Daoy (cell line): ENCODE data around the gene TMEM138. TPM values are rescaled to one million over a fixed set of nuclear protein-coding genes. Genes with fewer than 3 reads are reported as not detected.

Experiments
- DNase-seq: peaks from one replicate; pipeline ENCODE4 v3.0.0-alpha.2; 2015; ENCODE audit warnings: low read depth
- total RNA-seq: library from RNA; depleted of rRNA; stranded (reverse); fragments of >200 nt; shearing (Covaris generic); gene quantifications from 2 replicates; pipeline ENCODE4 v1.2.3, GENCODE V29; 2014

TMEM138 gene
- total RNA-seq, 1 experiment from 2014 or later: 49.4 TPM

DNA sequence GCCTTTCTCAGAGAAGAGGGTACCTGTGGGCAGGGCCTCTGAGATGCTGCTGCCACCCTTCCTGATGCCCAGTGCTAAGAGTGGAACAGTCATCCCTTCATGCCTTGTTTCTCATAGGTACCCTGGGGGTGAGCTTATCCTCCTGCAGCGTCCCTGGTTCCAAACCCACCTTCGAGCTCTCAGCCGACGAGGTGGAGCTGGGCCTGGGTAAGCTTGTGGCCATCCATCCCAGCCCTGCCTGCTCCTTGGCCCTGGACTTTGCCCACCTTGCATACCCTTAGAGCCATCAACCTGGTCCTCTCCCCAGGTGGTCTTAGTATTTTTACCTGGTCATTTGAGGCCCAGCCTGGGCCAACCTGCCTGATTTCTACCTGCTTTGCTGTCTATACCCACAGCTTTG is 20.5 kb upstream of the TMEM138 start:
- no peak for DNase-seq

DNA sequence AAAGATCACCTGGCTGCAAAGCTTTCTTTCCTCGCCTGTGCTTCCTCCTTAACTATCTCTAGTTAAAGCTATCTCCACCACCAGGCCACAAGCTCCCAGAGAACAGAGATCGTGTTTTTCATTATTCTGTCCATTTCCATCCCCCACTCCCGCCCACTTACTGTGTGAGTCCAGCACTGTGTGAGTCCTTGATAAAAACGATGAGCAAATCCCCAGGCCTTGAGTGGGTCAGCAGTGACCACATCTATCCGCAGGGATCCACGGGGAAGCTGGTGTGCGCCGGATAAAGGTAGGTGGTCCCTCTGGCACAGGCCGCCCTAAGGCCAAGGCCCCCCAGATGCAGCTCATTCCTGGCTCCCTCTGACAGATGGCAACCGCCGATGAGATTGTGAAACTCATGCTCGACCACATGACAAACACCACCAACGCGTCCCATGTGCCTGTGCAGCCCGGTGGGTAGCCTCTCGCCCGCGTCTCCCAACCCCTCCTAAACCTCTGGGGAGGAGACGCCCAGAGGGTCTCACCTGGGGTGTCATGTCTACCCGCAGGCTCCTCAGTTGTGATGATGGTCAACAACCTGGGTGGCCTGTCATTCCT is 19.9 kb upstream of the TMEM138 start:
- DNase-seq: no peak

DNA sequence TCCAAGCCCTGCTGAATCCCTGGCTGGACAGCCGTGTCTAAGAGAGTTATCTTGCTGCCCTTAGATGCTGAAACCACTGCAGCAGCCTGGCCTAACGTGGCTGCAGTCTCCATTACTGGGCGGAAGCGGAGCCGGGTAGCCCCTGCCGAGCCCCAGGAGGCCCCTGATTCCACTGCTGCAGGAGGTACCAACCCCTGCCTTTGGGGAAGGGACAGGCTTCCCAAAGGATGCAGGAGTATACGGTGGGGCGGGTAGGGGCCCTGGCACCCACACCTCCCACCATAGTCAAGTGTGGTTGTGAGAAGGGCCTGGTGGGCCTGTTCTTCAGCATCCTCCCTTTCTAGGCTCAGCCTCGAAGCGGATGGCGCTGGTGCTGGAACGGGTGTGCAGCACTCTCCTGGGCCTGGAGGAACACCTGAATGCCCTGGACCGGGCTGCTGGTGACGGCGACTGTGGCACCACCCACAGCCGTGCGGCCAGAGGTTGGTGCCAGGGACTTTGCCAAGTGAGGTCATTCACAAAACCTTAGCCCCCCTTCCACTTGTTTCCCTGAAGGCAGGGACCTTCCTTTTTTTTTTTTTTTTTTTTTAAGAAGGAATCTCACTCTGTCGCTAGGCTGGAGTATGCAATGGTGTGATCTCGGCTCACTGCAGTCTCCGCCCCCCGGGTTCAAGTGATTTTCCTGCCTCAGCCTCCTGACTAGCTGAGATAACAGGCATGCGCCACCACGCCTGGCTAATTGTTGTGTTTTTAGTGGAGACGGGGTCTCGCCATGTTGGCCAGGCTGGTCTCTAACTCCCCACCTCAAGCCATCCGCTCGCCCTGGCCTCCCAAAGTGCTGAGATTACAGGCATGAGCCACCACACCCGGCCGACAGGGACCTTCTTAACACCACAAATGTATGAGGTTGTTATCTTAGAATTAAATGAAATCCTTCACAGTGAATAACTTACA is 18.1 kb upstream of the TMEM138 start:
- no peak for DNase-seq

DNA sequence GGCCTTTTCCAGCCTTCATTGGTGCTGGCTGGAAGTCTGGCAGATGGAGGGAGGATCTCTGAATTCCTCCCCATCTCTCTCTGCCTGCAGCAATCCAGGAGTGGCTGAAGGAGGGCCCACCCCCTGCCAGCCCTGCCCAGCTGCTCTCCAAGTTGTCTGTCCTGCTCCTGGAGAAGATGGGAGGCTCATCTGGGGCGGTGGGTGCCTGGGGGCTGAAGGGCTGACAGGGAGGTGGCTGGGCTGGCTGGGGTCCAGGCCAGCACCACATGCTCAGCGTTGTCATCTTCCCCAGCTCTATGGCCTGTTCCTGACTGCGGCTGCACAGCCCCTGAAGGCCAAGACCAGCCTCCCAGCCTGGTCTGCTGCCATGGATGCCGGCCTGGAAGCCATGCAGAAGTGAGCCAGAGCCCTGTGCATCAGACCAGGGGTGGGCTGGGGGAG is 17.0 kb upstream of the TMEM138 start:
- DNase-seq: no peak

- DNase-seq: no peak
These were observed 16.0 kb upstream of the TMEM138 start for GRCh38 chr11:61345954-61346843.

DNA sequence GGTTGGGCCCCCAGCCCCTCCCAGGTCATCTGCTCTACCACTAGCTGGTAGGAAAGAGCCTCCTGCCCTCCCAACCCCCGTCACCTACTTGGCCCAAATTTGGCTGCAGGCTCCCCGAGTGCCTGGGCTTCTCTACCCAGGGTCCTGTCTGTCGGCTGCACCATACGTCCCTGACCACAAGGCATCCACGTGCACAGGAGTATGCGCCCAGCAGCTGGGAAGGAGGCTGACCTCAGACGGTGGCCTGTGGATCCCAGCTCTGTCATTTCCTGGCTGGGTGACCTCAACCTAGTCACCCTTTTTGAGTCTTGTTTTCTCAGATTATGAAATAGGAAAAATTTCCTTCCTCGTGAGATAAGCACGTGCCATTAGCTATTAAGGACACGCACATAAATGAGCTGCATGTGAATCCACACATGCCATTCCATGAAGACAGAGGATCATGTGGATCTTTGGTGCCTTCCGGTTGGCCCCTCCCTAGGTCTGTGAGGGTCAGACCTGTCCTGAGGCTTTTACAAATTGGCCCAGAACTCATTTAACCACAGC is 14.2 kb upstream of the TMEM138 start:
- peak; percentile 51 for DNase-seq

DNA sequence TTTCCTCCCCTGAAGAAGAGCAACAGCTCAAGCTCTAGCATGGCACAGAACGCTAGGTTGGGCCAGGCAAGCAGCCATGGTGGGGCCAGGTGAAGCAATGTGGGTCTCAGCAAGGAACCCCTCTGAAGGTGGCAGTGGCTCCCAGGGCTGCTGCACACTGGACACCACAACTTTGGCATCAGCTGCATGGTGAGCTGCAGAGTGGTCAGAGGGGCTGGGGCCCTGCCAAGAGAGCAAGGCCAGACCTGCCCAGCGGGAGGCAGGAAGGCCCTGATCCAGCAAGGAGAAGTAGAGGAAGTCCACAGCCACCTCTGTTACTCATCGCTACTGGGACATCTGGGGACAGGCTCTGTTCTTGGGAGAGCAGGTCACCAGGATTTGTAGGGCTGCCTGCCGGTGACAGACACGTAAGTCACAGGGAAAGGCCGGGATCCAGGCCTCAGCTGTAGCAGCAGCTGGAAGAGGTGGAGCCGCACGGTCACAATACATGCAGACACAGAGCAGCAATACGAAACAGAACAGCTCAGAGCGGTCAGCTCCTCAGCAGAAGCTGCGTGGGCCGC is 12.9 kb upstream of the TMEM138 start:
- DNase-seq: no peak

- no peak for DNase-seq
These were observed 12.3 kb upstream of the TMEM138 start for GRCh38 chr11:61349916-61350315.

- DNase-seq: no peak
These were observed 11.8 kb upstream of the TMEM138 start for GRCh38 chr11:61350336-61350735.

GRCh38 chr11:61350803-61351202 is 11.4 kb upstream of the TMEM138 start:
- DNase-seq: no peak

DNA sequence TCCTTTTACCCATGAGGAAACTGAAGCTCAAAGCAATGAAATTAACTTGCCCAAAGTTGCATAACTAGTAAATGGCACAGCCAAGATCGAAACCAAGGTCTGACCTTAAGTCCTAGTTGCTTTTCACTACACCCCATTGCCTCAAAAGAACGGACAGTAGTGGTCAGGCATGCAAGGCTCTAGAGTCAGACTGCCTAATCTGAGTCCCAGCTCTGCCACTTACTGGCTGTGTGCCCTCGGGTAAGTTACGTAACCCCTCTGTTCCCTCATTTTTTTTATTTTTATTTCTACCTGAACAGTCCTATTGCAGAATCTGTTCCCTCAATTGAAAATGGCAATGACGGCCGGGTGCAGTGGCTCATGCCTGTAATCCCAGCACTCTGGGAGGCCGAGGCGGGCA is 10.1 kb upstream of the TMEM138 start:
- DNase-seq: no peak

- no peak for DNase-seq
These were observed 8.8 kb upstream of the TMEM138 start for GRCh38 chr11:61353131-61354067.

DNA sequence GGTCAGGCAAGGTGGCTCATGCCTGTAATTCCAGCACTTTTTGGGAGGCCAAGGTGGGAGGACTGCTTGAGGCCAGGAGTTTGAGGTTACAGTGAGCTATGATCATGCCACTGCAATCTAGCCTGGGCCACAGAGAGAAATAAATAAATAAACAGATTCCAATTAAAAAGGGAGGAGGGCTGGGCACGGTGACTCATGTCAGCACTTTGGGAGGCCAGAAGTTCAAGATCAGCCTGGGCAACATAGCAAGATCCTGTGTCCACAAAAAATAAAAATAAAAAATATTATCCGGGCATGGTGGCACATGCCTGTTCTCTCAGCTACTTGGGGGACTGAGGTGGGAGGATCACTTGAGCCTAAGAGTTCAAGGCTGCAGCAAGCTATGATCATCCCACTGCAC is 8.0 kb upstream of the TMEM138 start:
- no peak for DNase-seq

GRCh38 chr11:61356706-61357105 is 5.5 kb upstream of the TMEM138 start:
- no peak for DNase-seq

- DNase-seq: no peak
These were observed 4.8 kb upstream of the TMEM138 start for GRCh38 chr11:61357233-61357893.

DNA sequence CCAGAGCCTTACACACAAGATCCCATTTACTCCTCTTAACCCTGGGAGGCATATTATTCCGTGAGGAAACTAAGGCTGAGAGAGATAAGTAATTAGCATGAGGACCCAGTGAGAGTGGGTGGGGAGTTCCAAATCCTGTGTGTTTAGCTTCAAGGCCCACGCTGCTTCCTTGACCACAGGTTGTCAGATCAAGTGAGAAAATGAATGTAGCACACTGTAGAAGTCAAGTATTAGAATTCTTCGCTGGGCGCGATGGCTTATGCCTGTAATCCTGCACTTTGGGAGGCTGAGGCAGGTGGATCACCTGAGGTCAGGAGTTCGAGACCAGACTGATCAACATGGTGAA is 4.3 kb upstream of the TMEM138 start:
- no peak for DNase-seq

DNA sequence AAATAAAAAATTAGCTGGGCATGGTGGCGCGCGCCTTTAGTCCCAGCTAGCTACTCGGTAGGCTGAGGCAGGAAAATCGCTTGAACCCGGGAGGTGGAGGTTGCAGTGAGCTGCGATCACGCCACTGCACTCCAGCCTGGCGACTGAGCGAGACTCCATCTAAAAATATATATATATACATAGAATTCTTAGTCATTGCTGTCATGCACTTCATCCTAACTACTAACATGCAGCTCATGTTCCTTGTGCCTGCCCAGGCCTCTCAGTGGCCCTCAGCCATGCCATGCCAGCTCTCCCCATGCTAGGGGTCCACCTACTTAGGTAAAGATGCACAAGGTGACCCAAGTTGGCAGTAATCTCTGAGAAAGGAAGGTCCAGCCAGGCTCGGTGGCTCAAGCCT is 3.6 kb upstream of the TMEM138 start:
- DNase-seq: no peak

- DNase-seq: no peak
These were observed 2.7 kb upstream of the TMEM138 start for GRCh38 chr11:61359516-61359915.

- DNase-seq: no peak
These were observed 885 bp upstream of the TMEM138 start for GRCh38 chr11:61361237-61361740.

GRCh38 chr11:61362542-61362875 is 335 bp downstream of the TMEM138 start:
- peak; percentile 43 for DNase-seq
